IMR-90 (cell line): ENCODE measurements around the gene SLC2A1. TPM values are rescaled to one million over a fixed set of nuclear protein-coding genes. Genes with fewer than 3 reads are reported as not detected.
A peak's percentile ranks its signal among the peaks of the same experiment; 100 is the strongest.

Source experiments
- ATAC-seq: fragments of 200-7000 bp; cut with Tn5 transposase; 2 replicates; pipeline ENCODE4 v1.9.1; 2020; ENCODE audit warnings: low read depth, mild to moderate bottlenecking, moderate library complexity
- BruUV-seq: library from RNA; stranded (reverse); fragments of 400-500 nt; replicated peaks from 2 replicates; lab custom pipeline; 2021; lab: Mats Ljungman, UMichigan
- CTCF ChIA-PET: fragments of 300-600 bp; formaldehyde crosslinking; extraction: SDS; loops from one replicate; lab custom pipeline; 2021; ENCODE audit warnings: antibody characterized with exemption; lab: Yijun Ruan, JAX
- POLR2A ChIA-PET: fragments of 300-600 bp; sonication (Branson Sonifier 250); formaldehyde crosslinking; loops from one replicate; lab custom pipeline; 2022; ENCODE audit warnings: antibody characterized with exemption; ENCODE audit not compliant: unreplicated experiment; lab: Charles Lee
- DNase-seq: peaks from one replicate; pipeline ENCODE4 v3.0.0; 2013
- H2AFZ ChIP-seq: replicated peaks from 2 replicates; pipeline ENCODE3; 2013; ENCODE audit warnings: low read length, mild to moderate bottlenecking; ENCODE audit not compliant: poor library complexity
- H2AK5ac ChIP-seq: 2 replicates; pipeline ENCODE4 v1.6.1; 2013; ENCODE audit warnings: low read depth, low read length, inconsistent platforms
- H2AK9ac ChIP-seq: replicated peaks from 2 replicates; pipeline ENCODE3; 2013; ENCODE audit warnings: mild to moderate bottlenecking, low read depth, low read length, moderate library complexity; ENCODE audit not compliant: poor library complexity
- H2BK120ac ChIP-seq: 2 replicates; pipeline ENCODE4 v1.6.1; 2013; ENCODE audit warnings: low read depth, low read length, inconsistent platforms
- H2BK15ac ChIP-seq: 3 replicates; pipeline ENCODE4 v1.6.1; 2013; ENCODE audit warnings: low read depth, low read length, inconsistent platforms
- H2BK20ac ChIP-seq: 2 replicates; pipeline ENCODE4 v1.6.1; 2013; ENCODE audit warnings: low read depth, mild to moderate bottlenecking, inconsistent platforms, low read length, moderate library complexity
- H2BK5ac ChIP-seq: 2 replicates; pipeline ENCODE4 v1.6.1; 2013; ENCODE audit warnings: mild to moderate bottlenecking, low read depth, low read length, inconsistent platforms; ENCODE audit not compliant: poor library complexity, severe bottlenecking
- H3K14ac ChIP-seq: replicated peaks from 2 replicates; pipeline ENCODE4 v1.6.1; 2013; ENCODE audit warnings: low read depth, low read length, inconsistent platforms
- H3K18ac ChIP-seq: 2 replicates; pipeline ENCODE4 v1.6.1; 2013; ENCODE audit warnings: low read depth, low read length, control low read depth
- H3K23ac ChIP-seq: 2 replicates; pipeline ENCODE4 v1.6.1; 2013; ENCODE audit warnings: low read depth, low read length, inconsistent platforms
- H3K27ac ChIP-seq: 2 replicates; pipeline ENCODE4 v1.5.1; 2013; ENCODE audit warnings: mild to moderate bottlenecking, control low read depth, low read length; ENCODE audit not compliant: insufficient read depth
- H3K27me3 ChIP-seq: 2 replicates; pipeline ENCODE4 v1.6.1; 2013; ENCODE audit warnings: low read length; ENCODE audit not compliant: control insufficient read depth, insufficient read depth
- H3K36me3 ChIP-seq: 2 replicates; pipeline ENCODE4 v1.6.1; 2013; ENCODE audit warnings: low read length, mixed read lengths; ENCODE audit not compliant: control insufficient read depth, insufficient read depth
- H3K4ac ChIP-seq: 2 replicates; pipeline ENCODE4 v1.6.1; 2013; ENCODE audit warnings: low read depth, low read length, inconsistent platforms
- H3K4me1 ChIP-seq: 2 replicates; pipeline ENCODE4 v1.6.1; 2013; ENCODE audit warnings: low read length, mixed read lengths; ENCODE audit not compliant: control insufficient read depth, insufficient read depth
- H3K4me2 ChIP-seq: 2 replicates; pipeline ENCODE4 v1.6.1; 2013; ENCODE audit warnings: low read depth, mild to moderate bottlenecking, control low read depth, low read length, moderate library complexity
- H3K4me3 ChIP-seq: 2 replicates; pipeline ENCODE4 v1.5.1; 2013; ENCODE audit warnings: low read depth, mild to moderate bottlenecking, control low read depth, low read length, moderate library complexity; ENCODE audit not compliant: insufficient read depth
- H3K56ac ChIP-seq: 2 replicates; pipeline ENCODE4 v1.6.1; 2013; ENCODE audit warnings: low read length, inconsistent platforms; ENCODE audit not compliant: insufficient read depth; ENCODE audit errors: extremely low read depth
- H3K79me1 ChIP-seq, 2 experiments: 2 replicates each; pipeline ENCODE4 v1.6.1; 2013; ENCODE audit warnings: low read length in 2 of 2, inconsistent platforms in 1 of 2, low read depth in 1 of 2
- H3K9ac ChIP-seq: 2 replicates; pipeline ENCODE4 v1.6.1; 2013; ENCODE audit warnings: low read depth, low read length, control low read depth
- H3K9me1 ChIP-seq: 2 replicates; pipeline ENCODE4 v1.6.1; 2013; ENCODE audit warnings: low read length, inconsistent platforms; ENCODE audit not compliant: insufficient read depth
- H3K9me3 ChIP-seq: 2 replicates; pipeline ENCODE4 v1.6.1; 2013; ENCODE audit warnings: low read length; ENCODE audit not compliant: control insufficient read depth, insufficient read depth
- H4K20me1 ChIP-seq: 2 replicates; pipeline ENCODE4 v1.6.1; 2013; ENCODE audit warnings: low read length, inconsistent platforms; ENCODE audit not compliant: insufficient read depth
- H4K5ac ChIP-seq: 2 replicates; pipeline ENCODE4 v1.6.1; 2013; ENCODE audit warnings: mild to moderate bottlenecking, low read depth, low read length, control low read depth
- H4K8ac ChIP-seq, 2 experiments: 2 replicates each; pipeline ENCODE4 v1.6.1; 2013; ENCODE audit warnings: low read depth in 2 of 2, low read length in 2 of 2, control low read depth in 1 of 2, inconsistent platforms in 1 of 2
- H4K91ac ChIP-seq: 2 replicates; pipeline ENCODE4 v1.6.1; 2013; ENCODE audit warnings: low read depth, low read length, inconsistent platforms; ENCODE audit not compliant: insufficient read depth
- CTCF ChIP-seq: conservative IDR thresholded peaks from 2 replicates; pipeline ENCODE4 v1.5.1; 2012; ENCODE audit warnings: mild to moderate bottlenecking, low read depth, low read length, improper control_type of control experiment
- ELK1 ChIP-seq: fragments of 150-350 bp; IDR thresholded peaks from 2 replicates; pipeline ENCODE4 v1.6.1; 2016; ENCODE audit warnings: low read depth, mild to moderate bottlenecking, low read length, moderate library complexity, borderline replicate concordance
- MAZ ChIP-seq: IDR thresholded peaks from 2 replicates; pipeline ENCODE4 v1.6.1; 2012; ENCODE audit warnings: low read depth, mild to moderate bottlenecking, low read length, improper control_type of control experiment, moderate library complexity, borderline replicate concordance
- MXI1 ChIP-seq: IDR thresholded peaks from 2 replicates; pipeline ENCODE4 v1.6.1; 2012; ENCODE audit warnings: low read depth, mild to moderate bottlenecking, low read length, moderate library complexity, borderline replicate concordance
- POLR2A ChIP-seq: IDR thresholded peaks from 2 replicates; pipeline ENCODE4 v1.6.1; 2012; ENCODE audit warnings: mild to moderate bottlenecking, low read depth, low read length
- RFX5 ChIP-seq: IDR thresholded peaks from 2 replicates; pipeline ENCODE4 v1.8.0; 2012; ENCODE audit warnings: low read depth, mild to moderate bottlenecking, low read length, moderate library complexity
- WGBS, 2 experiments: methylation state at CpG; one replicate each; pipeline versions ENCODE4 v1.1.5 to v1.1.7; 2013; ENCODE audit warnings: missing lambda C conversion rate in 2 of 2; ENCODE audit not compliant: insufficient read length in 1 of 2; ENCODE audit errors: extremely low coverage in 2 of 2; 5-methylcytosine and 5-hydroxymethylcytosine counted together
- dilution Hi-C: fragments of 300-500 bp; cut with HindIII; formaldehyde crosslinking; loops from one replicate; pipeline ENCODE4 v1.14.3; 2018; ENCODE audit warnings: low sequenced_read_pairs; ENCODE audit not compliant: unreplicated experiment
- in situ Hi-C: fragments of 300-500 bp; cut with MboI; formaldehyde crosslinking; loops from 3 replicates; pipeline ENCODE4 v1.14.3; 2019; ENCODE audit warnings: low sequenced_read_pairs, inconsistent platforms, mixed read lengths
- intact Hi-C: fragments of 100-400 bp; cut with micrococcal nuclease; formaldehyde crosslinking; loops from 2 replicates; pipeline ENCODE4 v1.10.0; 2022
- polyA plus RNA-seq, 3 experiments: library from polyadenylated mRNA; depleted of rRNA; stranded (reverse); fragments of >200 nt; gene quantifications; 2 replicates each; pipeline ENCODE4 v1.2.3, GENCODE V29; 2012; ENCODE audit warnings: low replicate concordance in 1 of 3
- total RNA-seq: library from RNA; depleted of rRNA; stranded (reverse); fragments of >200 nt; gene quantifications from 2 replicates; pipeline ENCODE4 v1.2.3, GENCODE V29; 2012

The SLC2A1 gene
- total and polyA plus RNA-seq, 2 of the 4 experiments (the other 2 are of a cell fraction), result 200 to 395 TPM

- CTCF ChIA-PET, result interaction anchor here (0.9 to 4.7 kb wide), 3 partner anchors 29 to 149 kb away, joined by 3 to 29 read pairs (median 3); partner anchors contain the start of gene ZNF691
- ATAC-seq (peak; percentile 93), DNase-seq (peak; percentile 75)
- dilution Hi-C loops (no loop called here), intact Hi-C loops (loop anchor here (2.0 kb wide), 1 partner anchor 35 kb away; the partner anchor contains the start of gene SLC2A1), in situ Hi-C loops (loop anchor here (5.0 to 25.0 kb wide), 2 partner anchors 143 to 488 kb away; no protein-coding TSS in a partner anchor)
- Histone ChIP-seq H2AFZ (peak overlapping the region; percentile 98), H2AK9ac (peak overlapping the region; percentile 98), H3K56ac (peak overlapping the region; percentile 57; the same call in 1 of the 2 replicates), H2BK15ac (0 out of 3 replicates have a peak overlapping the region, but pooled peaks have one; percentile 33), H3K27ac (peak overlapping the region; percentile 72), H3K4me3 (peak overlapping the region; percentile 67), H3K4me1 (peaks cover 3% of the 10 kb centered on the region), H3K27me3 (no peaks in the 10 kb centered on the region), H3K36me3 (peaks cover 40% of the 10 kb centered on the region), H3K79me1 (peaks cover 22 to 32% of the 10 kb centered on the region in 2 experiments; a peak in 3 of 4 replicates), H3K9me1 (peaks cover 5% of the 10 kb centered on the region; the same call in 1 of the 2 replicates), H2BK20ac (peak overlapping the region; percentile 52; the same call in 1 of the 2 replicates), H2BK5ac (peak overlapping the region; percentile 72), H4K20me1 (peaks cover 11% of the 10 kb centered on the region; the same call in 1 of the 2 replicates), H4K5ac (peak overlapping the region; percentile 86), H3K9ac (peak overlapping the region; percentile 47), H3K4me2 (peak overlapping the region; percentile 95), H3K4ac (peak overlapping the region; percentile 88), H4K8ac (peak overlapping the region; percentile 22 to 99), H3K14ac (peak overlapping the region; percentile 85), H2BK120ac (peak overlapping the region; percentile 71), H3K23ac (peak overlapping the region; percentile 79), H4K91ac (peak overlapping the region; percentile 67), H2AK5ac (peak overlapping the region; percentile 57; the same call in 1 of the 2 replicates), H3K9me3 (no peaks in the 10 kb centered on the region), H3K18ac (peak overlapping the region; percentile 63)
- TF ChIP-seq ELK1 (no peak), POLR2A (peak; percentile 60), MAZ (peak; percentile 39; the same call in 1 of the 2 replicates), MXI1 (0 out of 2 replicates have a peak, but pooled peaks have one; percentile 15), RFX5 (no peak), CTCF (peak; percentile 27; the same call in 1 of the 2 replicates)
- WGBS, 2 experiments, result 1% methylated on average over 45 of the region's 62 CpGs; no CpG with 5 or more reads in 1 of the 2 experiments
- POLR2A ChIA-PET, result interaction anchor here (0.5 to 0.8 kb wide), 2 partner anchors 150 to 790 kb away, joined by 4 to 10 read pairs; no protein-coding TSS in a partner anchor
- no TSS peak for BruUV-seq
These were observed 34.4 kb downstream of the SLC2A1 start for GRCh38 chr1:42924082-42924850.
